Measurements from ENCODE around the gene TSPYL2.

Gene TSPYL2

GRCh38 chrX:53126377-53126776 lies 44.2 kb downstream of the TSPYL2 start:
- no peak for DNase-seq

- DNase-seq = no peak
Observed at GRCh38 chrX:53128097-53128749, 46.1 kb downstream of the TSPYL2 start.

- DNase-seq = peak; percentile 38
Observed at GRCh38 chrX:53133400-53133799, 51.2 kb downstream of the TSPYL2 start.

DNA sequence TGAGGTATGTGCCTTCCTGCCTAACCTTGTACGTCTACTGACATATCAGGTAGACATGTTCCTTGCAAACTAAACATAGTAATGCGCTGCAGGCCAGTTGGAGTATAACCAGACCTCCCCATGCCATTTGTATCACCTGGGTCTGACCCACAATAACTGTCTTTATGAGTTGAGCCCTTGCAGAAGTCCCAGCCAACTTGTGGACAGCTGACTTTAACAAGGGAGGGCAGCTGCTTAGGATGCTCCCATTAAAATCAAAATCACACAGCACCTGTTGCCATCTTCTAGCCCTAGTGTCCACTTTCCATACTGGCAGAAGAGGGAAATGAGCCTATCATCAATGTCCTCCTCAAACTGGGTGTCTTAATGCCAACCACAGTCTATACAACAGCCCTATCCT lies 53.4 kb downstream of the TSPYL2 start:
- DNase-seq = peak; percentile 7
